ENCODE measurements around the gene MICU2.

The MICU2 gene

GRCh38 chr13:21530656-21531055 is 73.3 kb downstream of the MICU2 start:
- no peak for TF ChIP-seq SIN3A (IDR thresholded peaks at IDR 0.05; ENCODE audit: borderline replicate concordance, insufficient read depth, low read length)
- TF ChIP-seq TAF1 (IDR thresholded peaks at IDR 0.05; ENCODE audit: borderline replicate concordance, insufficient read depth, low read length), result no peak
- TF ChIP-seq POLR2AphosphoS5 (IDR thresholded peaks at IDR 0.05; ENCODE audit: low read depth, low read length), result no peak
- no peak for TF ChIP-seq REST (IDR thresholded peaks at IDR 0.05; ENCODE audit: insufficient read depth in 1 of 2, low read depth in 2 of 2, low read length in 2 of 2)
- no peak for TF ChIP-seq FOXP2 (optimal IDR thresholded peaks at IDR 0.05; ENCODE audit: borderline replicate concordance, extremely low read depth, extremely low read length, insufficient read depth)

DNA sequence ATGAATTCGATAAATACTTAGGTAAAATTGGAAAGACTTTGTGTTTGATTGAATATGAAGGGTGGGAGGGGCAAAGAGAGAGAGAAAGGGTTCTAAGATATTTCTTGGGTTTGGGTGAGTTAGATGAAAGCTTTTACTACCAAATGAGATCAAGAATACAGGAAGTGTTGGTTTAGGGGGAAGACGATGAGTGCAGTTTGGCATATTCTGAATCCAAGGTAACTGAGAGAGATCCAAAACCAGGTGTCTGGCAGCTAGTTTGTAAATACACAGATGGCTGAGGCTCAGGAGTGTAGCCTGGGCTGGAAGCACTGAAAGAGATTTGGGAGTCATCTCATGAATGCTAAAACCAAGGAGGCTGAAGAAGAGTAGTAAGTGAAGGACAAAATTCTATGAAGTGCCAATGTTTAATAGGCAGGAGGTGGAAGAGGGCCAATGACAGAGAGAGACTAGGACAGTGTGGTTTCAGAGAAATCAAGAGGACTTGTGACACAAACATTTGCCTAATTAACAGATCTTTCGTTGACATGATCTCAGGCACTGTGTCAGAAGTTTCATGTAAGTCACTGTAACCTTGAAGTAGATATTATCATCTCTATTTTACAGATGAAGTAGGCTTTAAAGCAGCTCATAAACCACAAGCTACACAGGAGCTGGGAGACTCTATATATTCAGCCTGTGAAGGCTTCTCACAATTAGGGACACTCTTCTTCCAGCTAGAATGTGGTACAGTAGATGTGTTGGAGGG is 74.7 kb downstream of the MICU2 start:
- no peak for TF ChIP-seq SIN3A (IDR thresholded peaks at IDR 0.05; ENCODE audit: borderline replicate concordance, insufficient read depth, low read length)
- TF ChIP-seq POLR2AphosphoS5 (IDR thresholded peaks at IDR 0.05; ENCODE audit: low read depth, low read length), result no peak
- TF ChIP-seq REST (IDR thresholded peaks at IDR 0.05; ENCODE audit: insufficient read depth in 1 of 2, low read depth in 2 of 2, low read length in 2 of 2), result no peak
- TF ChIP-seq TAF1 (IDR thresholded peaks at IDR 0.05; ENCODE audit: borderline replicate concordance, insufficient read depth, low read length), result no peak
- TF ChIP-seq FOXP2 (optimal IDR thresholded peaks at IDR 0.05; ENCODE audit: borderline replicate concordance, extremely low read depth, extremely low read length, insufficient read depth), result no peak

DNA sequence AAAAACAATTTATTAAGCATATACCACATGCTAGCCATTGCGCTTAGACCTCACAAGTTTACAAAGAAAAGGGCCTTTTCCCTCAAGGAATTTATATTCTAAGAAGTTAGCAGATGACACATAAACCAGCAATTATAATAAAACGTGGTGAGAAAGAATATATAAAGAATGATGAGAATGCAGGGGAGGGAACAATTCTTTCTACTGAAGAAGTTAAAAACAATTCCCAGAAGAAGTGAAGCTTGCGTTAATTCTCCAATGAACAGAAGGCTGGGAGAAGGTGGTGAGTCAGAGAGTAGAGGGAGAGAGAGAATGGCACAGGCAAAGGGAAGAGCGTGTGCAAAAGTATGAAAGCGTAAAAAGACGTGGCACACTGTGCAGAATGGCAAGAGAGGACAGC is 75.4 kb downstream of the MICU2 start:
- TF ChIP-seq SIN3A (IDR thresholded peaks at IDR 0.05; ENCODE audit: borderline replicate concordance, insufficient read depth, low read length), result no peak
- TF ChIP-seq REST (IDR thresholded peaks at IDR 0.05; ENCODE audit: insufficient read depth in 1 of 2, low read depth in 2 of 2, low read length in 2 of 2), result no peak
- TF ChIP-seq TAF1 (IDR thresholded peaks at IDR 0.05; ENCODE audit: borderline replicate concordance, insufficient read depth, low read length), result no peak
- no peak for TF ChIP-seq POLR2AphosphoS5 (IDR thresholded peaks at IDR 0.05; ENCODE audit: low read depth, low read length)
- TF ChIP-seq FOXP2 (optimal IDR thresholded peaks at IDR 0.05; ENCODE audit: borderline replicate concordance, extremely low read depth, extremely low read length, insufficient read depth), result no peak

DNA sequence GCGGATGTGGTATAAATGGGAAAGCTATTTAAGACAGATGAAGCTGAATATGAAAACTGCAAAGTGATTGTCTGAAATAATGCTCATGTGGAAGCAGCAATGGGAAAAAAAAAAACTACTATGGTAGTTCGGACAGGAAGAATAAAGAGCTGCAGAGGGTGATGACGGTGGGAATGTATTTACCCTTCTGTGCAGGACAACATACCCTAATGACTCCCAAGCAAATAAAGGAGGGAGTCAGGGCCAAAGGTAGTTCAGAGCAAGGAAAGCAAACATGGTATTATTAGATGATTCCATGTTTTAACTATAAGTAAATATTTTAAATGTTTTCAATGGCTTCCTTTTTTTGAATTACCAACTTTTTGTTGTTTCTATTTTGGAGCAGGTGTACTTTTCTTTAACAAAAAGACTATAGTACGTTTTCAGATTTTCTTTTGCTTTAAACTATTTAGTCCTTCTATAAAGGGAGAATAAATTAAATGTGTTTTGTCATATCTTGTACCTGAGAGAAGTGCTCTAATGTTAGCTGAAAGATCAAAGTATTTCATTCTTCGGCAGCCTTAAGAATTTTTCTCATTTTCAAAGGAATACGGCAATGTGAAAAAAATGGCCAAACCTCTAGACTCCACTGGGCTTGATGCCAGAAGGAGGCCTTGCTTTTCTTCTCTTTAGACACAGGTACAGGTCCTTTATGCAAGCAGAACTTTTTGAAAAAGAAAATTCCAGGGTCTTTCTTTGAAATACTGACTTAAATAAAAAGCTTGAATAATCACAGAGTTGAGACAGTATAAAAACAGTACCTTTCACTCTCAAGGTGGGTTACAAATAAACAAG is 77.0 kb downstream of the MICU2 start:
- TF ChIP-seq FOXP2 (optimal IDR thresholded peaks at IDR 0.05; ENCODE audit: borderline replicate concordance, extremely low read depth, extremely low read length, insufficient read depth) (no peak), TAF1 (IDR thresholded peaks at IDR 0.05; ENCODE audit: borderline replicate concordance, insufficient read depth, low read length) (no peak), SIN3A (IDR thresholded peaks at IDR 0.05; ENCODE audit: borderline replicate concordance, insufficient read depth, low read length) (no peak), REST (IDR thresholded peaks at IDR 0.05; ENCODE audit: insufficient read depth in 1 of 2, low read depth in 2 of 2, low read length in 2 of 2) (no peak), POLR2AphosphoS5 (IDR thresholded peaks at IDR 0.05; ENCODE audit: low read depth, low read length) (no peak)

All from PFSK-1 (cell line).